Skeletal muscle satellite cell (primary cell): ENCODE data around the gene GOSR2. TPM values are rescaled to one million over a fixed set of nuclear protein-coding genes. Genes with fewer than 3 reads are reported as not detected.
"Not testable (repeated sequence)": the region's sequence is repeated elsewhere in the genome, so short reads cannot be mapped to it uniquely, and the experiment has no call there.

Experiments
- H3K27me3 ChIP-seq: 2 replicates; pipeline ENCODE4 v1.7.0; 2013; ENCODE audit warnings: low read length; ENCODE audit not compliant: control insufficient read depth, insufficient read depth
- H3K36me3 ChIP-seq: 2 replicates; pipeline ENCODE4 v1.7.0; 2013; ENCODE audit warnings: mild to moderate bottlenecking, control low read depth, low read length; ENCODE audit not compliant: insufficient read depth
- H3K4me1 ChIP-seq: 2 replicates; pipeline ENCODE4 v1.7.0; 2013; ENCODE audit warnings: low read length; ENCODE audit not compliant: control insufficient read depth, insufficient read depth
- H3K4me2 ChIP-seq: 2 replicates; pipeline ENCODE4 v1.7.0; 2013; ENCODE audit warnings: mild to moderate bottlenecking, low read length
- H3K4me3 ChIP-seq: 2 replicates; pipeline ENCODE4 v1.7.0; 2013; ENCODE audit warnings: low read length
- H3K9ac ChIP-seq: 2 replicates; pipeline ENCODE4 v1.7.0; 2013; ENCODE audit warnings: mild to moderate bottlenecking, low read depth, low read length, moderate library complexity
- H3K9me3 ChIP-seq: replicated peaks from 2 replicates; pipeline ENCODE4 v1.7.0; 2013; ENCODE audit warnings: mild to moderate bottlenecking, control low read depth, low read length
- small RNA-seq: library from RNA; depleted of rRNA; stranded (forward); fragments of <200 nt; gene quantifications from one replicate; pipeline ENCODE3, GENCODE V24; 2012

GOSR2 gene

GRCh38 chr17:46984341-46984740, 61.4 kb downstream of the GOSR2 start:
- Histone ChIP-seq H3K36me3 (no peaks in the 10 kb centered on the region), H3K4me2 (no peak overlapping the region), H3K4me1 (peaks cover 2% of the 10 kb centered on the region), H3K4me3 (no peak overlapping the region), H3K9me3 (no peaks in the 10 kb centered on the region), H3K27me3 (peaks cover 64% of the 10 kb centered on the region), H3K9ac (no peak overlapping the region)

- no peak overlapping the region for H3K4me2 ChIP-seq
- no peaks in the 10 kb centered on the region for H3K36me3 ChIP-seq
- H3K9ac ChIP-seq: no peak overlapping the region
- no peaks in the 10 kb centered on the region for H3K4me1 ChIP-seq
- peaks cover 64% of the 10 kb centered on the region for H3K27me3 ChIP-seq
- H3K9me3 ChIP-seq: no peaks in the 10 kb centered on the region
- H3K4me3 ChIP-seq: no peak overlapping the region
These were observed 61.9 kb downstream of the GOSR2 start for GRCh38 chr17:46984892-46985291.

GRCh38 chr17:46986366-46986765, 63.4 kb downstream of the GOSR2 start:
- Histone ChIP-seq H3K9me3 (no peaks in the 10 kb centered on the region), H3K27me3 (peaks cover 60% of the 10 kb centered on the region), H3K4me2 (no peak overlapping the region), H3K9ac (no peak overlapping the region), H3K36me3 (no peaks in the 10 kb centered on the region), H3K4me3 (no peak overlapping the region), H3K4me1 (no peaks in the 10 kb centered on the region)

GRCh38 chr17:46987927-46988326, 65.0 kb downstream of the GOSR2 start:
- not testable (repeated sequence) for H3K4me3 ChIP-seq, H3K9me3 ChIP-seq, H3K9ac ChIP-seq, H3K4me1 ChIP-seq, H3K36me3 ChIP-seq, H3K4me2 ChIP-seq
- H3K27me3 ChIP-seq: peaks cover 49% of the 10 kb centered on the region

- Histone ChIP-seq H3K27me3 (peaks cover 50% of the 10 kb centered on the region), H3K4me1 (no peaks in the 10 kb centered on the region), H3K9me3 (no peaks in the 10 kb centered on the region), H3K36me3 (no peaks in the 10 kb centered on the region), H3K4me2 (no peak overlapping the region), H3K4me3 (no peak overlapping the region), H3K9ac (no peak overlapping the region)
These were observed 66.9 kb downstream of the GOSR2 start for GRCh38 chr17:46989637-46990431.

GRCh38 chr17:46991617-46992016, 68.7 kb downstream of the GOSR2 start:
- no peaks in the 10 kb centered on the region for H3K36me3 ChIP-seq
- no peak overlapping the region for H3K9ac ChIP-seq
- H3K4me2 ChIP-seq: no peak overlapping the region
- peaks cover 36% of the 10 kb centered on the region for H3K27me3 ChIP-seq
- no peaks in the 10 kb centered on the region for H3K9me3 ChIP-seq
- no peak overlapping the region for H3K4me3 ChIP-seq
- no peaks in the 10 kb centered on the region for H3K4me1 ChIP-seq

Small RNA genes lying within 50 kb of the gene (small RNA-seq; reads per million reads assigned to genes)
- not detected for gene MIR5089
- gene RNU6ATAC3P: 0.42 reads per million
